ENCODE measurements around the gene VKORC1L1.

Gene VKORC1L1

GRCh38 chr7:65972976-65973375, 100.1 kb downstream of the VKORC1L1 start:
- no peak overlapping the region for H3K27ac ChIP-seq

GRCh38 chr7:65974191-65974801, 101.4 kb downstream of the VKORC1L1 start:
- H3K27ac ChIP-seq: no peak overlapping the region
- TF ChIP-seq CTCF (conservative IDR thresholded peaks at IDR 0.05): no peak

More at GRCh38 chr7:65972976-65973375, 100.1 kb downstream of the VKORC1L1 start:
- no peak for TF ChIP-seq CTCF (conservative IDR thresholded peaks at IDR 0.05)

- no peak for TF ChIP-seq CTCF (conservative IDR thresholded peaks at IDR 0.05)
- no peak overlapping the region for H3K27ac ChIP-seq
These were observed 102.0 kb downstream of the VKORC1L1 start for GRCh38 chr7:65974876-65975275.

GRCh38 chr7:65975814-65976445, 103.1 kb downstream of the VKORC1L1 start:
- H3K27ac ChIP-seq: no peak overlapping the region
- TF ChIP-seq CTCF (conservative IDR thresholded peaks at IDR 0.05): no peak; the same call in 1 of the 2 replicates

- TF ChIP-seq CTCF (conservative IDR thresholded peaks at IDR 0.05): no peak
- H3K27ac ChIP-seq: no peak overlapping the region
These were observed 103.9 kb downstream of the VKORC1L1 start for GRCh38 chr7:65976659-65977196.

GRCh38 chr7:65978891-65979582, 106.2 kb downstream of the VKORC1L1 start:
- TF ChIP-seq CTCF (conservative IDR thresholded peaks at IDR 0.05): no peak
- H3K27ac ChIP-seq: no peak overlapping the region
